Caco-2 (cell line): ENCODE measurements around the gene PDLIM7. TPM values are rescaled to one million over a fixed set of nuclear protein-coding genes. Genes with fewer than 3 reads are reported as not detected.
"Not testable (repeated sequence)": the region's sequence is repeated elsewhere in the genome, so short reads cannot be mapped to it uniquely, and the experiment has no call there.

Experiments used
- BruUV-seq: library from RNA; stranded (reverse); fragments of 400-500 nt; replicated peaks from 2 replicates; lab custom pipeline; 2021; lab: Mats Ljungman, UMichigan
- CTCF ChIA-PET: fragments of 300-600 bp; sonication (Branson Sonifier 250); formaldehyde crosslinking; loops from one replicate; lab custom pipeline; 2022; ENCODE audit warnings: antibody characterized with exemption; lab: Charles Lee
- POLR2A ChIA-PET: fragments of 300-600 bp; sonication (Branson Sonifier 250); formaldehyde crosslinking; loops from one replicate; lab custom pipeline; 2022; ENCODE audit warnings: antibody characterized with exemption; lab: Charles Lee
- DNase-seq, 2 experiments: peaks; one replicate each; pipeline versions ENCODE4 v3.0.0 to v3.0.0-alpha.2; 2020 to 2022
- H3K27me3 ChIP-seq: replicated peaks from 2 replicates; pipeline ENCODE4 v1.6.0; 2011; ENCODE audit warnings: low read length; ENCODE audit not compliant: control insufficient read depth, insufficient read depth
- H3K36me3 ChIP-seq: 2 replicates; pipeline ENCODE4 v1.5.1; 2011; ENCODE audit warnings: low read length; ENCODE audit not compliant: control insufficient read depth, insufficient read depth
- H3K4me1 ChIP-seq: fragments of 250-450 bp; sonication (Bioruptor Pico); 2 replicates; pipeline ENCODE4 v1.5.1; 2020; ENCODE audit warnings: mild to moderate bottlenecking
- H3K4me3 ChIP-seq: 2 replicates; pipeline ENCODE4 v1.5.1; 2011; ENCODE audit warnings: low read depth, mild to moderate bottlenecking, control low read depth, low read length
- H3K9me3 ChIP-seq: fragments of 250-450 bp; sonication (Bioruptor Pico); 2 replicates; pipeline ENCODE4 v1.5.1; 2020; ENCODE audit warnings: mild to moderate bottlenecking, moderate library complexity
- H3K27ac Mint-ChIP-seq: one replicate; pipeline ENCODE4 v1.8.0; 2022; ENCODE audit warnings: mixed read lengths; ENCODE audit not compliant: unreplicated experiment
- H3K27me3 Mint-ChIP-seq: one replicate; pipeline ENCODE4 v1.8.0; 2022; ENCODE audit warnings: mixed read lengths; ENCODE audit not compliant: insufficient read depth, unreplicated experiment
- H3K36me3 Mint-ChIP-seq: one replicate; pipeline ENCODE4 v1.8.0; 2022; ENCODE audit warnings: mild to moderate bottlenecking, mixed read lengths; ENCODE audit not compliant: insufficient read depth, unreplicated experiment
- H3K4me1 Mint-ChIP-seq: one replicate; pipeline ENCODE4 v1.8.0; 2022; ENCODE audit warnings: low read depth, mixed read lengths; ENCODE audit not compliant: unreplicated experiment
- H3K4me3 Mint-ChIP-seq: one replicate; pipeline ENCODE4 v1.8.0; 2022; ENCODE audit warnings: mild to moderate bottlenecking, moderate library complexity, mixed read lengths; ENCODE audit not compliant: unreplicated experiment
- H3K9me3 Mint-ChIP-seq: one replicate; pipeline ENCODE4 v1.8.0; 2022; ENCODE audit warnings: mixed read lengths; ENCODE audit not compliant: unreplicated experiment
- intact Hi-C: fragments of 100-400 bp; cut with micrococcal nuclease; formaldehyde crosslinking; loops from one replicate; pipeline ENCODE4 v1.10.0; 2022; ENCODE audit not compliant: unreplicated experiment
- total RNA-seq: library from RNA; stranded (reverse); gene quantifications from 2 replicates; pipeline ENCODE4 v1.2.3, GENCODE V29; 2022
- TF ChIP-seq, protein P1 (sequence below), 2 experiments: fragments of 200-600 bp in 1 of 2; IDR thresholded peaks; 1 replicate in 1 of 2; 2 replicates in 1 of 2; pipeline versions ENCODE4 v1.5.1 to v1.8.0; 2011 to 2022; ENCODE audit warnings: antibody characterized with exemption in 1 of 2, control low read depth in 1 of 2, inconsistent platforms in 1 of 2, low read depth in 1 of 2, low read length in 1 of 2, mild to moderate bottlenecking in 1 of 2, moderate library complexity in 1 of 2; ENCODE audit not compliant: insufficient read depth in 1 of 2, severe bottlenecking in 1 of 2, unreplicated experiment in 1 of 2

The PDLIM7 gene
- total RNA-seq, 1 experiment from 2014 or later: 49.1 TPM

DNA sequence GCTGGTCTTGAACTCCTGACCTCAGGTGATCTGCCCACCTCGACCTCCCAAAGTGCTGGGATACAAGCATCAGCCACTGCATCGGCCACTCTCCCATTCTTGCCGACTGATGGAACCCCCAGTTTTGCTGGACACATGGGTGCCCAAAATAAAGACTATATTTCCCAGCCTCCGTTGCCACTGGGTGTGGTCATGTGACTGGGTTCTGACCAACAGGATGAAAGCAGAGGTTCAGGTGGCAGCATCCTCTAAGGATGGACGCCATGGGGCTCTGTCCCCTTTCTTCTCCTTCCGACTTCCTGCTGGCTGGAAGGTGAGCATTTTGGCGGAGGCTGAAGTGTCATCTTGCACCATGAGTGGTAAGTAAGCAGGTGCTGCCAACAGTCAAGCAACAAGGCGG, 10.3 kb downstream of the PDLIM7 start:
- TF ChIP-seq, protein P1, sequence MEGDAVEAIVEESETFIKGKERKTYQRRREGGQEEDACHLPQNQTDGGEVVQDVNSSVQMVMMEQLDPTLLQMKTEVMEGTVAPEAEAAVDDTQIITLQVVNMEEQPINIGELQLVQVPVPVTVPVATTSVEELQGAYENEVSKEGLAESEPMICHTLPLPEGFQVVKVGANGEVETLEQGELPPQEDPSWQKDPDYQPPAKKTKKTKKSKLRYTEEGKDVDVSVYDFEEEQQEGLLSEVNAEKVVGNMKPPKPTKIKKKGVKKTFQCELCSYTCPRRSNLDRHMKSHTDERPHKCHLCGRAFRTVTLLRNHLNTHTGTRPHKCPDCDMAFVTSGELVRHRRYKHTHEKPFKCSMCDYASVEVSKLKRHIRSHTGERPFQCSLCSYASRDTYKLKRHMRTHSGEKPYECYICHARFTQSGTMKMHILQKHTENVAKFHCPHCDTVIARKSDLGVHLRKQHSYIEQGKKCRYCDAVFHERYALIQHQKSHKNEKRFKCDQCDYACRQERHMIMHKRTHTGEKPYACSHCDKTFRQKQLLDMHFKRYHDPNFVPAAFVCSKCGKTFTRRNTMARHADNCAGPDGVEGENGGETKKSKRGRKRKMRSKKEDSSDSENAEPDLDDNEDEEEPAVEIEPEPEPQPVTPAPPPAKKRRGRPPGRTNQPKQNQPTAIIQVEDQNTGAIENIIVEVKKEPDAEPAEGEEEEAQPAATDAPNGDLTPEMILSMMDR (IDR thresholded peaks at IDR 0.05; ENCODE audit: insufficient read depth in 1 of 2, low read depth in 1 of 2, low read length in 1 of 2, severe bottlenecking in 1 of 2, unreplicated experiment in 1 of 2): no peak
- H3K4me1 ChIP-seq: 0 out of 2 replicates have a peak, but pooled peaks cover 4% of the 10 kb centered on the region
- H3K4me1 Mint-ChIP-seq: peaks cover 6% of the 10 kb centered on the region
- H3K27ac Mint-ChIP-seq: no peak overlapping the region
- no peaks in the 10 kb centered on the region for H3K9me3 Mint-ChIP-seq
- intact Hi-C loops: no loop called here
- no peak overlapping the region for H3K4me3 ChIP-seq
- CTCF ChIA-PET: interaction anchor here (0.6 kb wide), 2 partner anchors 9 to 81 kb away, joined by 6 to 9 read pairs; no protein-coding TSS in a partner anchor
- DNase-seq: no peak
- H3K4me3 Mint-ChIP-seq: no peak overlapping the region
- POLR2A ChIA-PET: no interaction called here
- H3K27me3 Mint-ChIP-seq: no peaks in the 10 kb centered on the region
- H3K36me3 ChIP-seq: no peaks in the 10 kb centered on the region
- peaks cover 41% of the 10 kb centered on the region for H3K36me3 Mint-ChIP-seq
- no peaks in the 10 kb centered on the region for H3K27me3 ChIP-seq
- H3K9me3 ChIP-seq: no peaks in the 10 kb centered on the region
- no TSS peak for BruUV-seq

DNA sequence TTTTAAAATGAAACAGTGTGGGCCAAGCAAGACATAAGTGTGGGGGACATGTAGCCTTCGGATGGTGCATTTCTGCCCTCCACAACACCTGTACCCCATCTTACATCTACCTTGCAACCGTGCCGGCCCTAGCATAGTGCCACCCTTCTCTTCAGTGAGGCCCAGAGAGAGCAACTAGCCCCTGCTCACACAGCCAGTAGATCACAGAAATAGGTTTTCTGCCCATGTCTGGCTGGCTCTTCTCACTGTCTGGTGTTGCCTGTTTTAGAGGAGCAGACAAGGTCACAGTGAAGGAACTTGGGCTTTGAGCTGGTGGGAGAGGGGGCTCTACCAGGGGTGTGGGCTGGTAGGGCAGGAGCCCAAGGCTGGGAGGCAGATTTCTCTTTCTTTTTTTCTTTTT, 11.1 kb downstream of the PDLIM7 start:
- Mint-ChIP-seq H3K9me3 (no peaks in the 10 kb centered on the region), H3K4me1 (peaks cover 6% of the 10 kb centered on the region), H3K27ac (no peak overlapping the region), H3K4me3 (no peak overlapping the region), H3K36me3 (peaks cover 36% of the 10 kb centered on the region), H3K27me3 (no peaks in the 10 kb centered on the region)
- no peaks in the 10 kb centered on the region for H3K36me3 ChIP-seq
- no peaks in the 10 kb centered on the region for H3K9me3 ChIP-seq
- POLR2A ChIA-PET: no interaction called here
- TF ChIP-seq, protein P1 (IDR thresholded peaks at IDR 0.05; ENCODE audit: insufficient read depth in 1 of 2, low read depth in 1 of 2, low read length in 1 of 2, severe bottlenecking in 1 of 2, unreplicated experiment in 1 of 2): no peak
- no peaks in the 10 kb centered on the region for H3K27me3 ChIP-seq
- CTCF ChIA-PET: no interaction called here
- H3K4me3 ChIP-seq: no peak overlapping the region
- intact Hi-C loops: no loop called here
- DNase-seq: no peak
- H3K4me1 ChIP-seq: 0 out of 2 replicates have a peak, but pooled peaks cover 2% of the 10 kb centered on the region
- no TSS peak for BruUV-seq

DNA sequence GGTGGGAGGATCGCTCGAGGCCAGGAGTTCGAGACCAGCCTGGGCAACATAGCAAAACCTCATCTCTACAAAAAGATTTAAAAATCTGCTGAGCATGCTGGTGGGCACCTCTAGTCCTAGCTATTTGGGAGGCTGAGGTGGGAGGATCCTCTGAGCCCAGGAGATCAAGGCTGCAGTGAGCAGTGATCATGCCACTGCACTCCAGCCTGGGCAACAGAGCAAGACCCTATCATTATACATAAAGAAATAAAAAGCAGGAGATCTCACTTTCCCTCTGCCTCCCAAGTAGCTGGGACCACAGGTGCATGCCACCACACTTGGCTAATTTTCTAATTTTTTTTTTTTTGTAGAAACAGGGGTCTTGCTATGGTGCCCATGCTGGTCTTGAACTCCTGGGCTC, 11.7 kb downstream of the PDLIM7 start:
- H3K27me3 Mint-ChIP-seq, intact Hi-C loops, H3K36me3 ChIP-seq, H3K9me3 Mint-ChIP-seq, H3K4me3 Mint-ChIP-seq, H3K9me3 ChIP-seq, H3K4me1 Mint-ChIP-seq, H3K4me1 ChIP-seq, H3K27me3 ChIP-seq, H3K4me3 ChIP-seq, DNase-seq, H3K27ac Mint-ChIP-seq, BruUV-seq, POLR2A ChIA-PET: not testable (repeated sequence)
- peaks cover 31% of the 10 kb centered on the region for H3K36me3 Mint-ChIP-seq
- CTCF ChIA-PET: interaction anchor here (1.0 kb wide), 1 partner anchor 28 kb away, joined by 4 read pairs; no protein-coding TSS in a partner anchor
